ENCODE results near the gene WNT8B.

- no peak for TF ChIP-seq CTCF (IDR thresholded peaks at IDR 0.05)
- no peak for TF ChIP-seq POLR2A (IDR thresholded peaks at IDR 0.05)
These were observed 24.7 kb downstream of the WNT8B start for GRCh38 chr10:100487529-100487928.
